ENCODE measurements around the gene CCDC85C.

Gene CCDC85C

DNA sequence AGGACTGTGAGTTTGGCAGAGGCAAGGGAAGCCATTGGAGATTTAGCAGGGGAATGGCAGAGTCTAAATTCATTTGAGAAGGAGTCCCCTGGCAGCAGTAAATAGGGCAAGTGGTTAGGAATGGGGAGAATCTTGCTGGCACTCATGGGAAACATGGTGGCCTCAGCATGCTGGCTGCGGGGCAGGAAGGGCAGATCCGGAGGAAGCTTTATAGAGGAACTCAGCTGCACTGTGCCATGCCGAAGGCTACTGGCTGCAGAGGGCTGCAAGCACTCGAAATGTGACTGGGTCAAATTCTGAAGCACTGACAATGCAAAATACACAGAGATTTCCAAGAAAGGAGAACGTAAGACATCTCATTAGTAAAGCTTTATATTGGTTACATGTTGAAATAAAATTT is 98.9 kb downstream of the CCDC85C start:
- H3K79me2 ChIP-seq (ENCODE audit: insufficient read depth, low read depth), result no peaks in the 10 kb centered on the region
- no peak overlapping the region for H3K4me2 ChIP-seq
- no peak overlapping the region for H3K9ac ChIP-seq
- peaks cover 7% of the 10 kb centered on the region for H3K4me1 ChIP-seq (ENCODE audit: low read depth, poor library complexity, severe bottlenecking)
- H2AFZ ChIP-seq (ENCODE audit: low read depth), result no peak overlapping the region
- TF ChIP-seq, protein P1, sequence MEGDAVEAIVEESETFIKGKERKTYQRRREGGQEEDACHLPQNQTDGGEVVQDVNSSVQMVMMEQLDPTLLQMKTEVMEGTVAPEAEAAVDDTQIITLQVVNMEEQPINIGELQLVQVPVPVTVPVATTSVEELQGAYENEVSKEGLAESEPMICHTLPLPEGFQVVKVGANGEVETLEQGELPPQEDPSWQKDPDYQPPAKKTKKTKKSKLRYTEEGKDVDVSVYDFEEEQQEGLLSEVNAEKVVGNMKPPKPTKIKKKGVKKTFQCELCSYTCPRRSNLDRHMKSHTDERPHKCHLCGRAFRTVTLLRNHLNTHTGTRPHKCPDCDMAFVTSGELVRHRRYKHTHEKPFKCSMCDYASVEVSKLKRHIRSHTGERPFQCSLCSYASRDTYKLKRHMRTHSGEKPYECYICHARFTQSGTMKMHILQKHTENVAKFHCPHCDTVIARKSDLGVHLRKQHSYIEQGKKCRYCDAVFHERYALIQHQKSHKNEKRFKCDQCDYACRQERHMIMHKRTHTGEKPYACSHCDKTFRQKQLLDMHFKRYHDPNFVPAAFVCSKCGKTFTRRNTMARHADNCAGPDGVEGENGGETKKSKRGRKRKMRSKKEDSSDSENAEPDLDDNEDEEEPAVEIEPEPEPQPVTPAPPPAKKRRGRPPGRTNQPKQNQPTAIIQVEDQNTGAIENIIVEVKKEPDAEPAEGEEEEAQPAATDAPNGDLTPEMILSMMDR (conservative IDR thresholded peaks at IDR 0.05; ENCODE audit: low read depth, low read length), result no peak
- H3K36me3 ChIP-seq (ENCODE audit: insufficient read depth), result no peaks in the 10 kb centered on the region; the same call in 1 of the 2 replicates
- no peak overlapping the region for H3K4me3 ChIP-seq (IDR thresholded peaks at IDR 0.05; ENCODE audit: insufficient read depth, low read depth, low read length)
- H3K27me3 ChIP-seq (ENCODE audit: insufficient read depth, low read depth), result no peaks in the 10 kb centered on the region
- no peaks in the 10 kb centered on the region for H4K20me1 ChIP-seq (ENCODE audit: insufficient read depth)
- no peak overlapping the region for H3K27ac ChIP-seq

GRCh38 chr14:99503848-99504453 is 100.1 kb downstream of the CCDC85C start:
- TF ChIP-seq, protein P1 (conservative IDR thresholded peaks at IDR 0.05; ENCODE audit: low read depth, low read length), result no peak
- no peak overlapping the region for H3K9ac ChIP-seq
- H3K4me1 ChIP-seq (ENCODE audit: low read depth, poor library complexity, severe bottlenecking), result peaks cover 7% of the 10 kb centered on the region
- no peaks in the 10 kb centered on the region for H4K20me1 ChIP-seq (ENCODE audit: insufficient read depth)
- no peaks in the 10 kb centered on the region; the same call in 1 of the 2 replicates for H3K36me3 ChIP-seq (ENCODE audit: insufficient read depth)
- H2AFZ ChIP-seq (ENCODE audit: low read depth), result no peak overlapping the region
- H3K79me2 ChIP-seq (ENCODE audit: insufficient read depth, low read depth), result no peaks in the 10 kb centered on the region
- no peak overlapping the region for H3K4me2 ChIP-seq
- H3K27ac ChIP-seq, result no peak overlapping the region
- H3K27me3 ChIP-seq (ENCODE audit: insufficient read depth, low read depth), result no peaks in the 10 kb centered on the region
- no peak overlapping the region for H3K4me3 ChIP-seq (IDR thresholded peaks at IDR 0.05; ENCODE audit: insufficient read depth, low read depth, low read length)

DNA sequence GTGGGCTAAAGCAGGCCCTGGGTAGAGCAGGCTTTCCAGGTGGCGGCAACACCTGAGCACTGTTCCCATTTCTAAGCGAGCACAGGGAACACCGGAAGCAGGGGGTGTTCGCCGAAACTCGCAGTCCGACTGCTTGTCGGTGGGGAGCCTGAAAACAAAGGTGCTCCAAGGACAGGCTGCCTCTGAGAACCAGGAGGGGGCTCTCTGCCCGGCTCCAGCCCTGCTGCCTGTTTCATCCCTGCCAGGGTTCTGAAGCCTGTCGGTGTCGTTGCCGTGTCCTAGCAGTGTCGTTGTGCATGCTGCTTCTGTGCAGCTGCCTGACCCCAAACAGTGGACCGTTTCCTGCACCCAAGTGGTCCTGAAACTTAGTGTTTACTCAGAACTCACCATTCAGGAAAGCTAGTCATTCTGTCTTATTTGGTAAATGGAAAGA is 101.0 kb downstream of the CCDC85C start:
- no peaks in the 10 kb centered on the region for H4K20me1 ChIP-seq (ENCODE audit: insufficient read depth)

DNA sequence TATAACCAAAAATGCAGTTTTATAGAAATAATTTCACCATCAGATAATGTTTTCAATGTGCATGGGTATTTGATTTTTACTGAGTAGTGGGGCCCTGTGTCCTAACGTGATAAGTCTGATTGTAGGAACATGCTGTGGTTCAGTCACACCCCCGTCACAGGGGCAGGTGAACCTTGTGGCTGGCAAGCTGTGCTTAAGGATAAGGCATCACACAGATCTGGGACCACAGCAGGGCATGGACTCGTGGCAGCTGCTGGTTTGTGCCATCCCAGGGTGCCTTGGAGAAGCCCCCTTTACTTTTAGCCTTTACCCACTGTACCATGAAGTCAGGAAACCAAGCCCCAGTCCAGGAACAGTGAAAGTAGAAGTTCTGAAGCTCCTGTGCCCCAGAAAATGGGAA is 106.1 kb downstream of the CCDC85C start:
- peaks cover 4% of the 10 kb centered on the region; the same call in 1 of the 2 replicates for H3K79me2 ChIP-seq (ENCODE audit: insufficient read depth, low read depth)
- H3K4me3 ChIP-seq (IDR thresholded peaks at IDR 0.05; ENCODE audit: insufficient read depth, low read depth, low read length), result no peak overlapping the region
- H3K4me1 ChIP-seq (ENCODE audit: low read depth, poor library complexity, severe bottlenecking), result no peaks in the 10 kb centered on the region
- no peaks in the 10 kb centered on the region; the same call in 1 of the 2 replicates for H3K36me3 ChIP-seq (ENCODE audit: insufficient read depth)
- H3K4me2 ChIP-seq, result no peak overlapping the region
- TF ChIP-seq, protein P1 (conservative IDR thresholded peaks at IDR 0.05; ENCODE audit: low read depth, low read length), result no peak
- no peaks in the 10 kb centered on the region for H3K27me3 ChIP-seq (ENCODE audit: insufficient read depth, low read depth)
- no peaks in the 10 kb centered on the region for H4K20me1 ChIP-seq (ENCODE audit: insufficient read depth)
- no peak overlapping the region for H2AFZ ChIP-seq (ENCODE audit: low read depth)
- H3K27ac ChIP-seq, result no peak overlapping the region
- H3K9ac ChIP-seq, result no peak overlapping the region

More for the DNA sequence above, 101.0 kb downstream of the CCDC85C start:
- H3K4me2 ChIP-seq, result no peak overlapping the region
- H2AFZ ChIP-seq (ENCODE audit: low read depth), result no peak overlapping the region
- no peak overlapping the region for H3K9ac ChIP-seq
- H3K4me3 ChIP-seq (IDR thresholded peaks at IDR 0.05; ENCODE audit: insufficient read depth, low read depth, low read length), result no peak overlapping the region
- no peaks in the 10 kb centered on the region for H3K79me2 ChIP-seq (ENCODE audit: insufficient read depth, low read depth)
- H3K4me1 ChIP-seq (ENCODE audit: low read depth, poor library complexity, severe bottlenecking), result no peaks in the 10 kb centered on the region
- no peak overlapping the region for H3K27ac ChIP-seq
- H3K36me3 ChIP-seq (ENCODE audit: insufficient read depth), result no peaks in the 10 kb centered on the region; the same call in 1 of the 2 replicates
- no peaks in the 10 kb centered on the region for H3K27me3 ChIP-seq (ENCODE audit: insufficient read depth, low read depth)
- TF ChIP-seq, protein P1 (conservative IDR thresholded peaks at IDR 0.05; ENCODE audit: low read depth, low read length), result no peak

Data from KMS-11 (cell line).